Measurements from ENCODE around the gene ZNF440. TPM values are rescaled to one million over a fixed set of nuclear protein-coding genes. Genes with fewer than 3 reads are reported as not detected.

ZNF440 gene
- total RNA-seq, 1 donor from 2014 or later: 22.2 TPM

GRCh38 chr19:11882606-11883005, 68.5 kb downstream of the ZNF440 start:
- Mint-ChIP-seq H3K9me3 (peaks cover 6% of the 10 kb centered on the region), H3K36me3 (ENCODE audit: low read depth) (peaks cover 7% of the 10 kb centered on the region)

More at GRCh38 chr19:11882606-11883005, 68.5 kb downstream of the ZNF440 start:
- Mint-ChIP-seq H3K4me1 (peaks cover 14% of the 10 kb centered on the region), H3K27me3 (ENCODE audit: low read depth) (no peaks in the 10 kb centered on the region), H3K4me3 (no peak overlapping the region), H3K27ac (ENCODE audit: unreplicated experiment) (no peak overlapping the region)
- no peak for TF ChIP-seq CTCF (conservative IDR thresholded peaks at IDR 0.05)
- DNase-seq (ENCODE audit: low read depth, low spot score): no peak

Other genes with a start within 250 kb of the ZNF440 start
- 1.2 and 2.5 TPM in 2 replicates for gene ACP5, start 236.6 kb upstream of the ZNF440 start, total RNA-seq
- 22.2 and 26.9 TPM in 2 replicates for gene ZNF627, start 216.8 kb upstream of the ZNF440 start, total RNA-seq
- gene ZNF823, start 75.3 kb upstream of the ZNF440 start, total RNA-seq: 8.7 and 8.8 TPM in 2 replicates
- 3.9 and 5.7 TPM in 2 replicates for gene ZNF441, start 47.3 kb upstream of the ZNF440 start, total RNA-seq
- 8.8 and 9.8 TPM in 2 replicates for gene ZNF491, start 15.8 kb upstream of the ZNF440 start, total RNA-seq
- 6.0 and 6.6 TPM in 2 replicates for gene ZNF439, start 34.5 kb downstream of the ZNF440 start, total RNA-seq
- 32.1 and 33.9 TPM in 2 replicates for gene ZNF69, start 73.5 kb downstream of the ZNF440 start, total RNA-seq
- gene ZNF700, start 110.8 kb downstream of the ZNF440 start, total RNA-seq: 12.5 and 12.8 TPM in 2 replicates
- 2.9 and 4.5 TPM in 2 replicates for gene ZNF763, start 150.8 kb downstream of the ZNF440 start, total RNA-seq
- gene ZNF433, start 221.4 kb downstream of the ZNF440 start, total RNA-seq: 5.7 and 5.8 TPM in 2 replicates
- 2.1 and 2.5 TPM in 2 replicates for gene ZNF878, start 238.7 kb downstream of the ZNF440 start, total RNA-seq

Data from neural crest cell (in vitro differentiated cells).